ENCODE results near the gene SLC26A2.

GRCh38 chr5:149963729-149964128 lies 3.2 kb downstream of the SLC26A2 start:
- no peak for TF ChIP-seq CTCF (IDR thresholded peaks at IDR 0.05)
- TF ChIP-seq POLR2AphosphoS5 (IDR thresholded peaks at IDR 0.05): no peak
